Pons (tissue), 1 donor: ENCODE data around the gene NEUROD1.

Experiments
- DNase-seq: peaks from one replicate; pipeline ENCODE4 v3.0.0-alpha.2; 2016; ENCODE audit warnings: low spot score

Gene NEUROD1

GRCh38 chr2:181632733-181633401 is 47.5 kb downstream of the NEUROD1 start:
- no peak for DNase-seq

- no peak for DNase-seq
Observed at GRCh38 chr2:181628590-181629585, 51.4 kb downstream of the NEUROD1 start.

DNA sequence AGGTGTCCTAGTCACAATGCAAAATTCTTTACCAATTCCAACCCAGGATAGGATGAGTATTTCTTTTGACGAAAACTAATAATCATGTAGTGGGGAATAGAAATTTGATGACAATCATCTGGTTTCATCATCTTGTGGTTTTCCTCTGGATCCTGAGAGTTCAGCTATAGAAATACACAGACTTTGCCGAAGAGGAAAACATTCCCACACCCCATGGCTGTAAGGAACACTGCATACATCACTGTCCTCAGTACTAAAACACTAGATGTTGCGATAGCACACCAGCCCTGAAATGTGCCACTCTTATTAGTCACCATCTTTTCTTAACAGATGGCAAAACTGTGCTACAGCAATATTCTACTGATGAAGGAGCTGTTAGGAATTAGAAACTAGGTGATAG is 52.8 kb downstream of the NEUROD1 start:
- no peak for DNase-seq

DNA sequence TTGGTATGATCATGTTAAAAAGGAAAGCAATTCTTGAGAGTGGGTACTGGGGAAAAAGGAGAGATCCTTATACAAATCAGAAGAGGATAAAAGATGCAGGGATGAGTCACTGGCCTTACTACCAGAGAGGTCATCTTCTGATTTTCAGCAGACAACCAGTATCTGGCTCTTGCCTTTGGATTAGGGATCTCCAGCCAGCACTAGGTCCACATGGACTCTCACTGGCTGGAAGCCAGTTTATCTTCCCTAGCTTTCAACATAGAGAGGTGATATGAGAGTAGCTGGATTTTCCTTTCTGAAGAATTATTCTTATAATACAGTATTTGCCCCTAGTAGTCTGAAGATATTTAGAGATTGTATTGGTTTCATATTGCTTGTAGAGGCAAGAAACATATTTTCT is 53.6 kb downstream of the NEUROD1 start:
- DNase-seq = no peak
